ENCODE results near the gene PDZRN4.

DNA sequence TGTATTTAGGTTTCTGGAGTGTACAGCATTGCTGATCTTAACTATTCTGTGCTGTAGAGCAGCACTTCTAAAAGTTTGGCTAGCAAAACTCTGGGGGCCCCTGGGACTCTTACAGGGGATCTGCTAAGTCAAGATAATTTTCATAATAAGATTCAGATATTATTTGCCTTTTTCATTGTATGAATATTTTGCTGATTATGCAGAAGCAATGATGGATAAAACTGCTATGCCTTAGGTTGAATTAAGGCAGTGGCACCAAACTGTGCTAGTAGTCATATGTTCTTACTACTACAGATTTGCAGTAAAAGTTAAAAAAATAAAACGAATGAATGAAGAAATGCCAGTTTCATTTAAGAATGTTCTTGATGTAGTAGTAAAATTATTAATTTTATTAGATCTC lies 160.1 kb downstream of the PDZRN4 start:
- TF ChIP-seq, protein P1, sequence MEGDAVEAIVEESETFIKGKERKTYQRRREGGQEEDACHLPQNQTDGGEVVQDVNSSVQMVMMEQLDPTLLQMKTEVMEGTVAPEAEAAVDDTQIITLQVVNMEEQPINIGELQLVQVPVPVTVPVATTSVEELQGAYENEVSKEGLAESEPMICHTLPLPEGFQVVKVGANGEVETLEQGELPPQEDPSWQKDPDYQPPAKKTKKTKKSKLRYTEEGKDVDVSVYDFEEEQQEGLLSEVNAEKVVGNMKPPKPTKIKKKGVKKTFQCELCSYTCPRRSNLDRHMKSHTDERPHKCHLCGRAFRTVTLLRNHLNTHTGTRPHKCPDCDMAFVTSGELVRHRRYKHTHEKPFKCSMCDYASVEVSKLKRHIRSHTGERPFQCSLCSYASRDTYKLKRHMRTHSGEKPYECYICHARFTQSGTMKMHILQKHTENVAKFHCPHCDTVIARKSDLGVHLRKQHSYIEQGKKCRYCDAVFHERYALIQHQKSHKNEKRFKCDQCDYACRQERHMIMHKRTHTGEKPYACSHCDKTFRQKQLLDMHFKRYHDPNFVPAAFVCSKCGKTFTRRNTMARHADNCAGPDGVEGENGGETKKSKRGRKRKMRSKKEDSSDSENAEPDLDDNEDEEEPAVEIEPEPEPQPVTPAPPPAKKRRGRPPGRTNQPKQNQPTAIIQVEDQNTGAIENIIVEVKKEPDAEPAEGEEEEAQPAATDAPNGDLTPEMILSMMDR (IDR thresholded peaks at IDR 0.05; ENCODE audit: low read depth, low read length), result no peak
- no peak for TF ChIP-seq EZH2phosphoT487 (IDR thresholded peaks at IDR 0.05; ENCODE audit: low read depth)

Data from OCI-LY3 (cell line).